Ishikawa (cell line): ENCODE results near the gene GPX1.

Source experiments
- FOXM1 ChIP-seq: IDR thresholded peaks from 2 replicates; pipeline ENCODE4 v1.6.1; 2012; ENCODE audit warnings: low read depth, borderline replicate concordance
- RAD21 ChIP-seq: IDR thresholded peaks from 2 replicates; pipeline ENCODE4 v1.6.1; 2012; ENCODE audit warnings: low read depth
- REST ChIP-seq: IDR thresholded peaks from 2 replicates; pipeline ENCODE4 v1.6.1; 2012; ENCODE audit warnings: low read depth, mild to moderate bottlenecking
- TAF1 ChIP-seq: IDR thresholded peaks from 2 replicates; pipeline ENCODE4 v1.6.1; 2012; ENCODE audit warnings: low read depth, mild to moderate bottlenecking
- TEAD4 ChIP-seq: IDR thresholded peaks from 2 replicates; pipeline ENCODE4 v1.6.1; 2012
- ZBTB7A ChIP-seq: IDR thresholded peaks from 2 replicates; pipeline ENCODE4 v1.6.1; 2012; ENCODE audit warnings: low read depth
- TF ChIP-seq, protein P1 (sequence below): IDR thresholded peaks from 2 replicates; pipeline ENCODE4 v1.6.1; 2012

- TF ChIP-seq, protein P1, sequence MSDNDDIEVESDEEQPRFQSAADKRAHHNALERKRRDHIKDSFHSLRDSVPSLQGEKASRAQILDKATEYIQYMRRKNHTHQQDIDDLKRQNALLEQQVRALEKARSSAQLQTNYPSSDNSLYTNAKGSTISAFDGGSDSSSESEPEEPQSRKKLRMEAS = no peak
- TF ChIP-seq TAF1 (no peak), FOXM1 (no peak), ZBTB7A (no peak), REST (no peak), TEAD4 (no peak), RAD21 (no peak)
Observed at GRCh38 chr3:49358884-49359225, 702 bp upstream of the GPX1 start.
